Measurements from ENCODE around the gene RPL19.

The RPL19 gene

DNA sequence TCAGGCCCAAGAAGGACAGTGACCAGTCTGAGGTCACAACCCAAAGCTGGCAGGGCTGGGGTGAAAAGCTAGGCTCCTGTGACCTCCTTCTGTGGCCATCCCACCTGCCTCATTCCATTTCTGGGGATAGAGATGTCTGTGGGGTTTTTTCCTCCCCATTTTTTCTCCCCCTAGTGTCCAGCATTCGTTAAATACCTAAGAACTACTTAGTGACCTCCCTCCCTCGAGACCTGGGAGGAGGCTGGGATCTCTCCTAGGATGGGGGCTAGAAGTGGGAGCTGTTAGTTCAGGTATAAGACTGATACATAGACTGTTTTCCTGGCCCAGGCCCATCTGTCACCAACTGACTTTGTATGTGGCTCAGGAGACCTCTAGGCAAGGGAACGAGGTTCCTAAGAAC lies 46.2 kb downstream of the RPL19 start:
- TF ChIP-seq, protein P1, sequence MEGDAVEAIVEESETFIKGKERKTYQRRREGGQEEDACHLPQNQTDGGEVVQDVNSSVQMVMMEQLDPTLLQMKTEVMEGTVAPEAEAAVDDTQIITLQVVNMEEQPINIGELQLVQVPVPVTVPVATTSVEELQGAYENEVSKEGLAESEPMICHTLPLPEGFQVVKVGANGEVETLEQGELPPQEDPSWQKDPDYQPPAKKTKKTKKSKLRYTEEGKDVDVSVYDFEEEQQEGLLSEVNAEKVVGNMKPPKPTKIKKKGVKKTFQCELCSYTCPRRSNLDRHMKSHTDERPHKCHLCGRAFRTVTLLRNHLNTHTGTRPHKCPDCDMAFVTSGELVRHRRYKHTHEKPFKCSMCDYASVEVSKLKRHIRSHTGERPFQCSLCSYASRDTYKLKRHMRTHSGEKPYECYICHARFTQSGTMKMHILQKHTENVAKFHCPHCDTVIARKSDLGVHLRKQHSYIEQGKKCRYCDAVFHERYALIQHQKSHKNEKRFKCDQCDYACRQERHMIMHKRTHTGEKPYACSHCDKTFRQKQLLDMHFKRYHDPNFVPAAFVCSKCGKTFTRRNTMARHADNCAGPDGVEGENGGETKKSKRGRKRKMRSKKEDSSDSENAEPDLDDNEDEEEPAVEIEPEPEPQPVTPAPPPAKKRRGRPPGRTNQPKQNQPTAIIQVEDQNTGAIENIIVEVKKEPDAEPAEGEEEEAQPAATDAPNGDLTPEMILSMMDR (IDR thresholded peaks at IDR 0.05), result no peak

DNA sequence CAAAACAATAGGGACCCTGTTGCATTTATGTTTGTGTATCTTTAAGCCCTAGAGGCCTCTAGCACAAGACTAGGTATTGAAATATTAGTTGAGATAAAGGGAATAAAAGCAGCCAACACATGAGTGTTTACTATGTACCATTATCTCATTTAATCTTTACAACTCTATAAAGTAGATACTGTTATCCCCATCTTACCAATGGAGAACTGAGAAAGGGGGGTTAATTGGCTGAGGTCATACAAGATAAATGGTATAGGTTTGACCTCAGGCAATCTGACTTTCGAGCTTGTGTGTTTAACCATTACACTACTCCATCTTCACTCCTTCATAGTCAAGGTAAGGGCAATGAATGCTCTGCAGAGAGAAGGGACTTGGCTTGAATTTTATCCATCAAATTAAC lies 51.9 kb downstream of the RPL19 start:
- TF ChIP-seq, protein P1 (IDR thresholded peaks at IDR 0.05), result no peak

DNA sequence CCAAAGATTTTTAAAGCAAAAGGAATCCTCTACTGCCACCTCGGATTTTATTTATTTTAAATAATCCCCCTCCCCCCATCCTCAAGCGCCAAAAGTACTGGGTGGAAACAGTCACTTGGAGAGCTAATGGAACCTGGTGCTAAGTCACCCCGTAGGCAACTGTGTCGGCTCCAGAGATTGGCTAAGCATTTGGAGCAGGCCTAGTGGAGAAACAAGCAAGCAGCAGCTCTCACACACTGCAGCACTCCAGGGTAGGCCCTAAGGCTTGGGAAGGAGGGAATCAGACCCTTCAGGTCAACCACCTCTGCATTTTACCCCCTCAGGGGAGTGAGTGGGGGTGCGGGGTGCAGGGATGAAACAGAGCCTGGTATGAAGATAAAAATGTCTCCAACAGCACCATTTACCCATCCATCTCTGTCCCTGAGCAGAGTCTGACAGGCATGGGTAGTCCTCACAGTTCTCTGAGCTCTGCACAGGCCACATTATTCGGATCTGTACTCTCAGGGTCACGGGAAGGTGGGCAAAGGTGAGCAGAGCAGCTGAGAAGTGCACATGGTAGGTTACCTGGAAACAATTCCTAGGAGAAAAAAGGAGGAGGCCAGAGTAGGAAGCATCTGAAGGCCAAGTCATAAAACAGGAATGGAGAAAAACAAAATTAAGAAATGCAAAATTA lies 52.8 kb downstream of the RPL19 start:
- TF ChIP-seq, protein P1 (IDR thresholded peaks at IDR 0.05), result no peak

All from LNCAP (cell line).